Measurements from ENCODE around the gene MSI2. TPM values are rescaled to one million over a fixed set of nuclear protein-coding genes. Genes with fewer than 3 reads are reported as not detected.

The MSI2 gene
- total and polyA plus RNA-seq, 2 donors (not counting 3 experiments of a cell fraction or from before 2014, with no cell fraction given): 20.9 to 59.3 TPM

- no peak for TF ChIP-seq FOS (IDR thresholded peaks at IDR 0.05; ENCODE audit: borderline replicate concordance, insufficient read depth, low read length)
- TF ChIP-seq MYC (IDR thresholded peaks at IDR 0.05; ENCODE audit: low read depth, low read length): no peak
- TF ChIP-seq POLR2AphosphoS5 (IDR thresholded peaks at IDR 0.05; ENCODE audit: insufficient read depth, low read depth, low read length): no peak
- no peak for TF ChIP-seq JUN (IDR thresholded peaks at IDR 0.05; ENCODE audit: borderline replicate concordance, insufficient read depth, insufficient read length, low read depth)
- TF ChIP-seq POLR2A (IDR thresholded peaks at IDR 0.05; ENCODE audit: low read depth, low read length): no peak
- TF ChIP-seq, protein P1, sequence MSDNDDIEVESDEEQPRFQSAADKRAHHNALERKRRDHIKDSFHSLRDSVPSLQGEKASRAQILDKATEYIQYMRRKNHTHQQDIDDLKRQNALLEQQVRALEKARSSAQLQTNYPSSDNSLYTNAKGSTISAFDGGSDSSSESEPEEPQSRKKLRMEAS (IDR thresholded peaks at IDR 0.05; ENCODE audit: insufficient read depth, insufficient read length): no peak
- TF ChIP-seq GATA2 (IDR thresholded peaks at IDR 0.05; ENCODE audit: insufficient read depth, insufficient read length, low read depth, low read length): no peak
- TF ChIP-seq, protein P2, sequence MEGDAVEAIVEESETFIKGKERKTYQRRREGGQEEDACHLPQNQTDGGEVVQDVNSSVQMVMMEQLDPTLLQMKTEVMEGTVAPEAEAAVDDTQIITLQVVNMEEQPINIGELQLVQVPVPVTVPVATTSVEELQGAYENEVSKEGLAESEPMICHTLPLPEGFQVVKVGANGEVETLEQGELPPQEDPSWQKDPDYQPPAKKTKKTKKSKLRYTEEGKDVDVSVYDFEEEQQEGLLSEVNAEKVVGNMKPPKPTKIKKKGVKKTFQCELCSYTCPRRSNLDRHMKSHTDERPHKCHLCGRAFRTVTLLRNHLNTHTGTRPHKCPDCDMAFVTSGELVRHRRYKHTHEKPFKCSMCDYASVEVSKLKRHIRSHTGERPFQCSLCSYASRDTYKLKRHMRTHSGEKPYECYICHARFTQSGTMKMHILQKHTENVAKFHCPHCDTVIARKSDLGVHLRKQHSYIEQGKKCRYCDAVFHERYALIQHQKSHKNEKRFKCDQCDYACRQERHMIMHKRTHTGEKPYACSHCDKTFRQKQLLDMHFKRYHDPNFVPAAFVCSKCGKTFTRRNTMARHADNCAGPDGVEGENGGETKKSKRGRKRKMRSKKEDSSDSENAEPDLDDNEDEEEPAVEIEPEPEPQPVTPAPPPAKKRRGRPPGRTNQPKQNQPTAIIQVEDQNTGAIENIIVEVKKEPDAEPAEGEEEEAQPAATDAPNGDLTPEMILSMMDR (IDR thresholded peaks at IDR 0.05; ENCODE audit: extremely low read depth in 1 of 2, insufficient read depth in 1 of 2, low read depth in 1 of 2, low read length in 2 of 2): no peak
- no peak for TF ChIP-seq EZH2 (IDR thresholded peaks at IDR 0.05; ENCODE audit: borderline replicate concordance, low read depth, low read length, severe bottlenecking)
- Histone ChIP-seq H3K79me2 (ENCODE audit: control insufficient read depth, insufficient read depth, low read length) (no peaks in the 10 kb centered on the region), H3K4me1 (ENCODE audit: control insufficient read depth, extremely low read depth, insufficient read depth, low read length) (no peaks in the 10 kb centered on the region), H3K9me3 (replicated peaks; ENCODE audit: control insufficient read depth, insufficient read depth, low read length) (no peaks in the 10 kb centered on the region), H3K9me1 (replicated peaks; ENCODE audit: control insufficient read depth, extremely low read depth, insufficient read depth, low read length) (no peaks in the 10 kb centered on the region), H3K27ac (ENCODE audit: insufficient read depth, low read depth, low read length) (no peak overlapping the region), H3K27me3 (ENCODE audit: control insufficient read depth in 2 of 2, insufficient read depth in 2 of 2, low read length in 2 of 2) (no peaks in the 10 kb centered on the region), H3K4me2 (ENCODE audit: insufficient read depth, low read length) (no peak overlapping the region), H3K36me3 (ENCODE audit: control insufficient read depth in 2 of 2, extremely low read depth in 1 of 2, insufficient read depth in 2 of 2, low read length in 2 of 2) (no peaks in the 10 kb centered on the region), H3K9ac (replicated peaks; ENCODE audit: extremely low read depth, insufficient read depth, low read length) (no peak overlapping the region), H2AFZ (ENCODE audit: low read depth, low read length) (no peak overlapping the region), H4K20me1 (replicated peaks; ENCODE audit: control insufficient read depth, extremely low read depth, insufficient read depth, low read length) (no peaks in the 10 kb centered on the region), H3K4me3 (replicated peaks in 1 of 3; ENCODE audit: insufficient read depth in 1 of 3, low read depth in 1 of 3, low read length in 3 of 3) (no peak overlapping the region)
- DNase-seq (ENCODE audit: low read depth, low spot score): no peak
- no TSS peak for BruUV-seq (replicated peaks)
- no peak for FAIRE-seq
- dilution Hi-C loops (cut with MboI; ENCODE audit: extremely low pct_ligation_motif_present, low sequenced_read_pairs): no loop called here
- ChIA-PET POLR2A (no interaction called here), CTCF (interaction anchor here (0.9 to 1.4 kb wide), 2 partner anchors 12 to 63 kb away, joined by 3 read pairs; no protein-coding TSS in a partner anchor)
- intact Hi-C loops (cut with micrococcal nuclease): no loop called here
Measured at GRCh38 chr17:57305908-57306504, 49.7 kb downstream of the MSI2 start.

Measured in endothelial cell of umbilical vein (primary cell).